ENCODE results near the gene GPR152. TPM values are rescaled to one million over a fixed set of nuclear protein-coding genes. Genes with fewer than 3 reads are reported as not detected.

The GPR152 gene
- total RNA-seq, 2 experiments from 2014 or later: not detected

DNA sequence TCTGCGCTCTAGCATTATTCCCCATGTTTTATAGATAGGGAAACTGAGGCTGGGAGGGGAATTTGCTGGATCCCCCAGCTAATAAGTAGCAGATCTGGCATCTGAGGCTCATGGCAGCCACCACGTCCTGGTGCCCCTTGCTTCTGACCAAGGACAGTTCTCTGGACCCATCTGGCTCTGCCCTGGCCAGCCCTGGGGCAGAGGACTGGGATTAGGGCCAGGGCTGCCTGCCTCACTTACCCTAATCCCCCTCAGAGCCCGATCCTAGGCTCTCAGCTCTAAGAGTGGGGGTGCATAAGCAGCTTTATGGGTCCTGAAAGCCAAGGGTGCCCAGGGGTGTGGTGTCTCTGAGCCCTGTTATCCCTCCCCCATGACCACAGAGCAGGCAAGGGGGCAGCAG lies 2.5 kb upstream of the GPR152 start, which contains the start of gene CABP4:
CABP4 (plus strand) TSS at position 301 of the 400 bp plus-strand sequence; CDS start at position 371, 70 bp downstream.
- no peak within 1 kb of the TSS for H3K4me3 ChIP-seq (ENCODE audit: low read length)
- no peaks in the 10 kb centered on the region for H3K27me3 ChIP-seq (ENCODE audit: control insufficient read depth in 1 of 2, insufficient read depth in 2 of 2, low read length in 2 of 2)
- no peaks in the 10 kb centered on the region for H3K9me3 ChIP-seq (ENCODE audit: control insufficient read depth in 1 of 2, insufficient read depth in 1 of 2, low read length in 2 of 2)
- Mint-ChIP-seq H3K4me3 (no peak within 1 kb of the TSS), H3K9me3 (no peaks in the 10 kb centered on the region), H3K27ac (no peak within 1 kb of the TSS), H3K4me1 (ENCODE audit: low read depth) (peaks cover 11% of the 10 kb centered on the region), H3K27me3 (no peaks in the 10 kb centered on the region), H3K36me3 (ENCODE audit: low read depth) (no peaks in the 10 kb centered on the region)
- CTCF ChIA-PET: no interaction called here
- H3K4me1 ChIP-seq (ENCODE audit: insufficient read depth, low read length): peaks cover 25% of the 10 kb centered on the region
- DNase-seq (no peak), ATAC-seq (ENCODE audit: poor library complexity) (no peak)
- no peaks in the 10 kb centered on the region for H3K36me3 ChIP-seq (ENCODE audit: insufficient read depth, low read length)
- TF ChIP-seq, protein P1, sequence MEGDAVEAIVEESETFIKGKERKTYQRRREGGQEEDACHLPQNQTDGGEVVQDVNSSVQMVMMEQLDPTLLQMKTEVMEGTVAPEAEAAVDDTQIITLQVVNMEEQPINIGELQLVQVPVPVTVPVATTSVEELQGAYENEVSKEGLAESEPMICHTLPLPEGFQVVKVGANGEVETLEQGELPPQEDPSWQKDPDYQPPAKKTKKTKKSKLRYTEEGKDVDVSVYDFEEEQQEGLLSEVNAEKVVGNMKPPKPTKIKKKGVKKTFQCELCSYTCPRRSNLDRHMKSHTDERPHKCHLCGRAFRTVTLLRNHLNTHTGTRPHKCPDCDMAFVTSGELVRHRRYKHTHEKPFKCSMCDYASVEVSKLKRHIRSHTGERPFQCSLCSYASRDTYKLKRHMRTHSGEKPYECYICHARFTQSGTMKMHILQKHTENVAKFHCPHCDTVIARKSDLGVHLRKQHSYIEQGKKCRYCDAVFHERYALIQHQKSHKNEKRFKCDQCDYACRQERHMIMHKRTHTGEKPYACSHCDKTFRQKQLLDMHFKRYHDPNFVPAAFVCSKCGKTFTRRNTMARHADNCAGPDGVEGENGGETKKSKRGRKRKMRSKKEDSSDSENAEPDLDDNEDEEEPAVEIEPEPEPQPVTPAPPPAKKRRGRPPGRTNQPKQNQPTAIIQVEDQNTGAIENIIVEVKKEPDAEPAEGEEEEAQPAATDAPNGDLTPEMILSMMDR (IDR thresholded peaks at IDR 0.05): no peak
- H3K27ac ChIP-seq (ENCODE audit: low read depth in 1 of 2, low read length in 2 of 2): no peak within 1 kb of the TSS
- POLR2A ChIA-PET: interaction anchor here (0.7 to 16.8 kb wide), 4 partner anchors 11 to 50 kb away, joined by 3 to 110 read pairs (median 4); partner anchors contain the start of gene PTPRCAP
- intact Hi-C loops (cut with DNase I, micrococcal nuclease): no loop called here

- DNase-seq (no peak), ATAC-seq (ENCODE audit: poor library complexity) (no peak)
- Mint-ChIP-seq H3K9me3 (no peaks in the 10 kb centered on the region), H3K4me1 (ENCODE audit: low read depth) (peaks cover 12% of the 10 kb centered on the region), H3K27me3 (no peaks in the 10 kb centered on the region), H3K27ac (no peak overlapping the region), H3K4me3 (no peak overlapping the region), H3K36me3 (ENCODE audit: low read depth) (no peaks in the 10 kb centered on the region)
- intact Hi-C loops (cut with DNase I, micrococcal nuclease): no loop called here
- H3K9me3 ChIP-seq (ENCODE audit: control insufficient read depth in 1 of 2, insufficient read depth in 1 of 2, low read length in 2 of 2): no peaks in the 10 kb centered on the region
- ChIA-PET POLR2A (interaction anchor here (0.9 to 16.8 kb wide), 2 partner anchors 15 to 43 kb away, joined by 4 to 110 read pairs; partner anchors contain the start of gene PTPRCAP), CTCF (no interaction called here)
- no peak overlapping the region for H3K4me3 ChIP-seq (ENCODE audit: low read length)
- H3K27me3 ChIP-seq (ENCODE audit: control insufficient read depth in 1 of 2, insufficient read depth in 2 of 2, low read length in 2 of 2): no peaks in the 10 kb centered on the region
- TF ChIP-seq, protein P1 (IDR thresholded peaks at IDR 0.05): no peak
- H3K4me1 ChIP-seq (ENCODE audit: insufficient read depth, low read length): peaks cover 33% of the 10 kb centered on the region
- H3K27ac ChIP-seq (ENCODE audit: low read depth in 1 of 2, low read length in 2 of 2): no peak overlapping the region
- H3K36me3 ChIP-seq (ENCODE audit: insufficient read depth, low read length): no peaks in the 10 kb centered on the region
Observed at GRCh38 chr11:67453816-67454732, 1.5 kb upstream of the GPR152 start.

DNA sequence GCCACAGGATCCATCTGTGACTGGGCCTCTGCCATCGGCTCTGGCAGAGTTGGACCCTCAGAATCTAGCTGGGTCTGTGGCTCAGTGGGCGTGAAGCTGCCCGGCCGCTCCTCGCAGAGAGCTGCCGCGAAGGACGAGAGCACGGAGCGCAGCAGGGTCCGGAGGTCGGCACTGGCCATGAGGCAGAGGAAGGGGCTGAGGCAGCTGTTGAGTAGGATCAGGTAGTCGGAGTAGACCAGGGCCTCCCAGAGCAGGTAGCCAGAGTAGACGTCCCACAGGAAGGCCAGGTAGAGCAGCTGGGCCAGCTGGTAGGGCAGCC lies 912 bp downstream of the GPR152 start:
- ATAC-seq (ENCODE audit: poor library complexity): no peak
- no peak overlapping the region for H3K27ac ChIP-seq (ENCODE audit: low read depth in 1 of 2, low read length in 2 of 2)
- intact Hi-C loops (cut with DNase I, micrococcal nuclease): no loop called here
- POLR2A ChIA-PET: interaction anchor here (1.0 to 16.8 kb wide), 4 partner anchors 10 to 50 kb away, joined by 3 to 110 read pairs (median 5); partner anchors contain the start of genes PPP1CA and PTPRCAP
- Mint-ChIP-seq H3K9me3 (no peaks in the 10 kb centered on the region), H3K36me3 (ENCODE audit: low read depth) (no peaks in the 10 kb centered on the region), H3K27ac (no peak overlapping the region), H3K27me3 (no peaks in the 10 kb centered on the region), H3K4me1 (ENCODE audit: low read depth) (peaks cover 29% of the 10 kb centered on the region), H3K4me3 (no peak overlapping the region)
- H3K4me3 ChIP-seq (ENCODE audit: low read length): no peak overlapping the region
- TF ChIP-seq, protein P1 (IDR thresholded peaks at IDR 0.05): no peak
- CTCF ChIA-PET: interaction anchor here (1.7 kb wide), 1 partner anchor 17 kb away, joined by 3 read pairs; no protein-coding TSS in a partner anchor
- H3K36me3 ChIP-seq (ENCODE audit: insufficient read depth, low read length): no peaks in the 10 kb centered on the region
- H3K4me1 ChIP-seq (ENCODE audit: insufficient read depth, low read length): peaks cover 56% of the 10 kb centered on the region
- DNase-seq: no peak
- no peaks in the 10 kb centered on the region for H3K9me3 ChIP-seq (ENCODE audit: control insufficient read depth in 1 of 2, insufficient read depth in 1 of 2, low read length in 2 of 2)
- H3K27me3 ChIP-seq (ENCODE audit: control insufficient read depth in 1 of 2, insufficient read depth in 2 of 2, low read length in 2 of 2): no peaks in the 10 kb centered on the region
